ENCODE results near the gene AP2A1. TPM values are rescaled to one million over a fixed set of nuclear protein-coding genes. Genes with fewer than 3 reads are reported as not detected.
A peak's percentile ranks its signal among the peaks of the same experiment; 100 is the strongest.

Gene AP2A1
- total and polyA plus RNA-seq, 9 of the 15 experiments (the other 6 are each of a cell fraction or from before 2014, with no cell fraction given) = 0.55 to 150 (median 31.9) TPM

- no peak for TF ChIP-seq CEBPZ (IDR thresholded peaks at IDR 0.05; ENCODE audit: borderline replicate concordance, low read depth, low read length)
- TF ChIP-seq POLR2G (IDR thresholded peaks at IDR 0.05; ENCODE audit: low read depth, low read length) = no peak
- no peak for TF ChIP-seq HOMEZ (CRISPR knock-in tag; IDR thresholded peaks at IDR 0.05)
- 0 out of 2 replicates have a peak, but pooled peaks have one; percentile 17 for TF ChIP-seq HDAC2 (IDR thresholded peaks at IDR 0.05)
- TF ChIP-seq FOXK1 (CRISPR knock-in tag; IDR thresholded peaks at IDR 0.05; ENCODE audit: borderline replicate concordance) = no peak
- TF ChIP-seq CXXC5 (CRISPR knock-in tag; IDR thresholded peaks at IDR 0.05) = 0 out of 2 replicates have a peak, but pooled peaks have one; percentile 19
- TF ChIP-seq KDM1A (IDR thresholded peaks at IDR 0.05) = no peak
- no peak for TF ChIP-seq ZNF354B (CRISPR knock-in tag; IDR thresholded peaks at IDR 0.05)
- TF ChIP-seq ZNF347 (CRISPR knock-in tag; IDR thresholded peaks at IDR 0.05; ENCODE audit: low read depth) = no peak
- peak; percentile 53; the same call in 1 of the 2 replicates for TF ChIP-seq ARID1B (IDR thresholded peaks at IDR 0.05)
- TF ChIP-seq, protein P1, sequence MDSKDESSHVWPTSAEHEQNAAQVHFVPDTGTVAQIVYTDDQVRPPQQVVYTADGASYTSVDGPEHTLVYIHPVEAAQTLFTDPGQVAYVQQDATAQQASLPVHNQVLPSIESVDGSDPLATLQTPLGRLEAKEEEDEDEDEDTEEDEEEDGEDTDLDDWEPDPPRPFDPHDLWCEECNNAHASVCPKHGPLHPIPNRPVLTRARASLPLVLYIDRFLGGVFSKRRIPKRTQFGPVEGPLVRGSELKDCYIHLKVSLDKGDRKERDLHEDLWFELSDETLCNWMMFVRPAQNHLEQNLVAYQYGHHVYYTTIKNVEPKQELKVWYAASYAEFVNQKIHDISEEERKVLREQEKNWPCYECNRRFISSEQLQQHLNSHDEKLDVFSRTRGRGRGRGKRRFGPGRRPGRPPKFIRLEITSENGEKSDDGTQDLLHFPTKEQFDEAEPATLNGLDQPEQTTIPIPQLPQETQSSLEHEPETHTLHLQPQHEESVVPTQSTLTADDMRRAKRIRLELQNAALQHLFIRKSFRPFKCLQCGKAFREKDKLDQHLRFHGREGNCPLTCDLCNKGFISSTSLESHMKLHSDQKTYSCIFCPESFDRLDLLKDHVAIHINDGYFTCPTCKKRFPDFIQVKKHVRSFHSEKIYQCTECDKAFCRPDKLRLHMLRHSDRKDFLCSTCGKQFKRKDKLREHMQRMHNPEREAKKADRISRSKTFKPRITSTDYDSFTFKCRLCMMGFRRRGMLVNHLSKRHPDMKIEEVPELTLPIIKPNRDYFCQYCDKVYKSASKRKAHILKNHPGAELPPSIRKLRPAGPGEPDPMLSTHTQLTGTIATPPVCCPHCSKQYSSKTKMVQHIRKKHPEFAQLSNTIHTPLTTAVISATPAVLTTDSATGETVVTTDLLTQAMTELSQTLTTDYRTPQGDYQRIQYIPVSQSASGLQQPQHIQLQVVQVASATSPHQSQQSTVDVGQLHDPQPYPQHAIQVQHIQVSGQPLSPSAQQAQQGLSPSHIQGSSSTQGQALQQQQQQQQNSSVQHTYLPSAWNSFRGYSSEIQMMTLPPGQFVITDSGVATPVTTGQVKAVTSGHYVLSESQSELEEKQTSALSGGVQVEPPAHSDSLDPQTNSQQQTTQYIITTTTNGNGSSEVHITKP (IDR thresholded peaks at IDR 0.05; ENCODE audit: partially characterized antibody) = no peak
- no peak for TF ChIP-seq RFX7 (CRISPR knock-in tag; IDR thresholded peaks at IDR 0.05)
- TF ChIP-seq CREBBP (IDR thresholded peaks at IDR 0.05; ENCODE audit: low read depth, low read length) = no peak
- no peak for TF ChIP-seq SPI1 (IDR thresholded peaks at IDR 0.05; ENCODE audit: borderline replicate concordance, low read depth, low read length)
- TF ChIP-seq CTBP1 (IDR thresholded peaks at IDR 0.05; ENCODE audit: borderline replicate concordance) = 0 out of 2 replicates have a peak, but pooled peaks have one; percentile 10
- no peak for TF ChIP-seq ZBTB7A (IDR thresholded peaks at IDR 0.05; ENCODE audit: borderline replicate concordance, control insufficient read depth, low read depth, low read length)
- TF ChIP-seq NCOA6 (IDR thresholded peaks at IDR 0.05) = no peak
- TF ChIP-seq, protein P2, sequence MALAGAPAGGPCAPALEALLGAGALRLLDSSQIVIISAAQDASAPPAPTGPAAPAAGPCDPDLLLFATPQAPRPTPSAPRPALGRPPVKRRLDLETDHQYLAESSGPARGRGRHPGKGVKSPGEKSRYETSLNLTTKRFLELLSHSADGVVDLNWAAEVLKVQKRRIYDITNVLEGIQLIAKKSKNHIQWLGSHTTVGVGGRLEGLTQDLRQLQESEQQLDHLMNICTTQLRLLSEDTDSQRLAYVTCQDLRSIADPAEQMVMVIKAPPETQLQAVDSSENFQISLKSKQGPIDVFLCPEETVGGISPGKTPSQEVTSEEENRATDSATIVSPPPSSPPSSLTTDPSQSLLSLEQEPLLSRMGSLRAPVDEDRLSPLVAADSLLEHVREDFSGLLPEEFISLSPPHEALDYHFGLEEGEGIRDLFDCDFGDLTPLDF (CRISPR knock-in tag; IDR thresholded peaks at IDR 0.05) = no peak
Observed at GRCh38 chr19:49820125-49820524, 53.3 kb downstream of the AP2A1 start (continued).
